Ectodermal cell (in vitro differentiated cells): ENCODE measurements around the gene GPAT2.
"Not testable (repeated sequence)": the region's sequence is repeated elsewhere in the genome, so short reads cannot be mapped to it uniquely, and the experiment has no call there.

Experiments used
- H3K27ac ChIP-seq: 2 replicates; pipeline ENCODE4 v1.7.0; 2013; ENCODE audit warnings: mild to moderate bottlenecking, low read depth, low read length; ENCODE audit not compliant: insufficient read depth, poor library complexity, severe bottlenecking
- H3K27me3 ChIP-seq: 2 replicates; pipeline ENCODE4 v1.7.0; 2013; ENCODE audit warnings: mild to moderate bottlenecking, low read length; ENCODE audit not compliant: insufficient read depth, control insufficient read depth, poor library complexity, severe bottlenecking
- H3K36me3 ChIP-seq: one replicate; pipeline ENCODE4 v1.7.0; 2013; ENCODE audit warnings: low read length; ENCODE audit not compliant: control insufficient read depth, insufficient read depth
- H3K4me1 ChIP-seq: one replicate; pipeline ENCODE4 v1.7.0; 2013; ENCODE audit warnings: low read length; ENCODE audit not compliant: control insufficient read depth, insufficient read depth
- H3K4me3 ChIP-seq: 2 replicates; pipeline ENCODE4 v1.7.0; 2013; ENCODE audit warnings: low read depth, low read length, control low read depth; ENCODE audit not compliant: insufficient read depth
- H3K9me3 ChIP-seq: 2 replicates; pipeline ENCODE4 v1.7.0; 2013; ENCODE audit warnings: mild to moderate bottlenecking, low read length, moderate library complexity; ENCODE audit not compliant: control insufficient read depth
- WGBS, 2 experiments: methylation state at CpG; one replicate each; pipeline ENCODE4 v1.1.7; 2013; ENCODE audit warnings: missing lambda C conversion rate in 2 of 2; 5-methylcytosine and 5-hydroxymethylcytosine counted together

GPAT2 gene

DNA sequence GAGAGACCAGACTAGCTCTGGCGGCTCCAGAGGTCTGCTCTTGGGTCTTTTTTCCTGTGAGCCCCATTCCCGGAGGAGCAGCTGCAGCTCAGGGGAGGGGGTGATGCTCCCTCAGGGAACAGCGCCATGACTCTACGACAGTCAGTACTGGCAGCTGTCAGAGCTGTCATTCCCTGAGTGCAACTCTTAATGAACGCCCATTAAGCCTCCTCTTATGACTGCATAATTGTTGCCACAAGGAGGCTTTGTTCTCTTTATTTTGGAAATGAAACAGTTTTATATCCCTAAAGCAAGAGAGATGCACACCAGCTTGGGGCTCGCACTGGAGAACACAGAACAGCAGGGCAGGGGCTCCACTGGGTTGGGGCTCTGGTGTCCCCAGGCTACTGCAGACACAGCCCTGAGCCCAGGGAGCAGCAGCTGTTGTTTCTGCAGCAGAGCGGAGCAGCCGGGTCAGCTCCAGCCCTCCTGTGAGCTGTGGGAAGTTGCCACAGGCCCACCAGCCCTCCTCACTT lies 37.3 kb upstream of the GPAT2 start:
- not testable (repeated sequence) for H3K4me3 ChIP-seq, H3K9me3 ChIP-seq, H3K27me3 ChIP-seq, H3K27ac ChIP-seq, H3K4me1 ChIP-seq, H3K36me3 ChIP-seq
- 76 to 79% methylated on average over 8 of the region's 8 CpGs for whole genome bisulfite sequencing, 2 experiments

DNA sequence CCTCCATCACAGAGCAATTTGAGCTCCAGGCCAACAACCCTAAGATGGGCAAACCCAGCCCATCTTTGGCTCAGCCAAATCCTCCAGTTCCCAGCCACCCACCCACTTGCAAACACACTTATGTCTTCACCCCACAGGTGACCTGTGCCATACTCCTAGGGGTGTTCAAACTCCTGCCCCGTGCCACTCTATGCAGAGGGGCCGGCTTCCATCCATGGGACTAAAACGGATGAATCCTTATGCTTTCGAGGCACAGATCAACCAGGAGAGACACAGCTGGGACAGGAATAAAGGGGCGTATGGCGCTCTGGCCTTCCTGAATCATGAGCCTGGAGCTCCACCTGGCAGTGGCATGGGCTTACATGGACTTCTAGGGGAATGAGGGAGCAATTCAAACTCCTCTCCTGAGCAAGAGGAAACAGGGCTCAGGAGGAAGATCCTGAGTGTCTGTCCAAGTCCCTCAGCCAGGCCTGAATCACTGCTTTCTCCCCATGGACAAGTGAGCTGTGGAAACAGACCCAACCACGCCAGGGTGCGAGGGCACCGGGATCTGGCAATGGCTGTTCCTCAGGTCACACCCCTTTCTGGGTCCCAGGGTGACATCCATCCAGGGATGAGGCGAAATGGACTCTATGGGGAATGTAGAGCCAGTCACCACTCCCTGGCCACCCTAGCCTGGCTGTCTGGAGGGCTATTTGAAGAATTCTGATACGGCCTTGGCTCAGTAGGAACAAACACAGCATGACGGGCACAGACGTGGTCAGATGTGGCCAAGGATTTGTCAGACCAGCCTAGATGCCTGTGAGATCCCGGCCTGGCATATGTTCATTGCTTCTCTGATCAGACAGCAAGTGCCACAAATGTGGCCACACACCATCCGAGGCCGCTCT lies 36.6 kb upstream of the GPAT2 start:
- WGBS, 2 experiments, result 92 to 94% methylated on average over 15 of the region's 16 CpGs
- H3K9me3 ChIP-seq, H3K4me1 ChIP-seq, H3K4me3 ChIP-seq, H3K27me3 ChIP-seq, H3K27ac ChIP-seq, H3K36me3 ChIP-seq: not testable (repeated sequence)

DNA sequence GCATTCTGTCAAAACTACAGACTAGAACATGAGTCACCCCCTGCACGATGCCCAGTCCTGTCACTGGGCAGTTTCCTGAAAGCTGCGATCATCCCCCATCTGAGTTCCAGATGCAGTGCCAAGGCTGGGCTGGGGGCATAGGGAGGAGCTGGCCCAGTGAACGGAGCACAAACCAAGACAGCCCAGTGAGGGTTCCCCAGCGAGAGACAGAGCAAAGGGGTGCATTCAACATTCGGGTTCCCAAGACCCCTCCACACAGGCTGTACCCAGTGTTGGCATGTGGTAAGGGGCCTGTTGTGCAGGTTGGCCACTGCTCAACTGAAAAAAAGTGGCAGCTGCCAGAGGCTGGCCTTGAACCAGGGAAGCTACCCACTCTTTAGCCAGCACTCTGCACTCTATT lies 35.6 kb upstream of the GPAT2 start:
- not testable (repeated sequence) for H3K9me3 ChIP-seq, H3K4me1 ChIP-seq, H3K27me3 ChIP-seq, H3K27ac ChIP-seq, H3K36me3 ChIP-seq, H3K4me3 ChIP-seq
- WGBS, 2 experiments, result 91 to 94% methylated on average over 5 of the region's 5 CpGs

DNA sequence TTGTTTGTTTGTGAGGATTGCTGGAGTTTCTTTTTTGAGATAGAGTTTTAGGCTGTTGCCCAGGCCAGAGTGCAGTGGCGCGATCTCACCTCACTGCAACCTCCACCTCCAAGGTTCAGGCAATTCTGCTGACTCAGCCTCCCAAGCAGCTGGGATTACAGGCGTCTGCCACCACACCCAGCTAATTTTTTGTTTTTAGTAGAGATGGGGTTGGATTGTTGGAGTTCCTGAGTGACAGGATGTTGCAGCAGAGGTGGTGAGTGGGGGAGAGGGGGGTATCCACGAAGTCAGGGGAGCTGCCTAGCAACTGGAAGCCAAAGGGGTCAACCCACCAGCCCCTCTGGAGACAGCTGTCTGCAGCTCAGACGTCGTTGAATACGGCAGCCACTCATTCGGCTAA lies 35.2 kb upstream of the GPAT2 start:
- H3K27me3 ChIP-seq, H3K36me3 ChIP-seq, H3K27ac ChIP-seq, H3K9me3 ChIP-seq, H3K4me1 ChIP-seq, H3K4me3 ChIP-seq: not testable (repeated sequence)
- 83 to 84% methylated on average over 6 of the region's 8 CpGs for WGBS, 2 experiments

DNA sequence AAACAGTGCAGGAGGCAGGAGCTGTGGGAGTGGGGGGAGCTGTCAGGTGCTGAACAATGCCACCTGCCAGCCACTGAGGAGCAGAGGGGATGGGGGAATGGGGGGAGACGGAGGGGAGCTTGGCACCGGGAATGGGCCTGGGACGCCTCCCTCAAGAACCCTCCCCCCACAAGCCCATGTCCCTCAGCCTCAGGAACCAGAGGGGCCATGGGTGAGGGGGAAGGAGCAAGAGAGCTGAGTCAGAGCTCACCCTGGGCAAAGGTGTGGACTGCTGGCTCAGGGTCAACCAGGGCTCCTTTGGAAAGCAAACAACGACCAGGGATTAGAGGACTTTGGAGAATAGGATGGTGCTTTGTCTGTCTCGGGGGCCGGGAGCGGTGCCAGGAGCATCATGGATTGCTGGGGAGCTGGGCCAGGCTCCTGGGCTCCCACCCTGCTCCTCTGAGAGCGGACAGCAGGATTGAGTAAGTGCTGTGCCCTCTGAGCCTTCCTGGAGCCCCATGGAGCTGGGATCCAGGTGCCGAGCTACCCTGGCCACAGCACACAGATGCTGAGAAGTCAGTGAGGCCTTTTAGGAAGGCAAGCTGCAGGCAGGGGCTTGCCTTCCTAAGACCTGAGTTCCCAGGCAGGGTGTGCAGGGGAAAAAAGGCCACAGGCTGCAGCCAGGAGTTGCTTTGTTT lies 33.3 kb upstream of the GPAT2 start:
- H3K27ac ChIP-seq, H3K9me3 ChIP-seq, H3K36me3 ChIP-seq, H3K4me1 ChIP-seq, H3K4me3 ChIP-seq, H3K27me3 ChIP-seq: not testable (repeated sequence)
- WGBS, 2 experiments, result 65 to 69% methylated on average over 8 to 9 of the region's 9 CpGs

DNA sequence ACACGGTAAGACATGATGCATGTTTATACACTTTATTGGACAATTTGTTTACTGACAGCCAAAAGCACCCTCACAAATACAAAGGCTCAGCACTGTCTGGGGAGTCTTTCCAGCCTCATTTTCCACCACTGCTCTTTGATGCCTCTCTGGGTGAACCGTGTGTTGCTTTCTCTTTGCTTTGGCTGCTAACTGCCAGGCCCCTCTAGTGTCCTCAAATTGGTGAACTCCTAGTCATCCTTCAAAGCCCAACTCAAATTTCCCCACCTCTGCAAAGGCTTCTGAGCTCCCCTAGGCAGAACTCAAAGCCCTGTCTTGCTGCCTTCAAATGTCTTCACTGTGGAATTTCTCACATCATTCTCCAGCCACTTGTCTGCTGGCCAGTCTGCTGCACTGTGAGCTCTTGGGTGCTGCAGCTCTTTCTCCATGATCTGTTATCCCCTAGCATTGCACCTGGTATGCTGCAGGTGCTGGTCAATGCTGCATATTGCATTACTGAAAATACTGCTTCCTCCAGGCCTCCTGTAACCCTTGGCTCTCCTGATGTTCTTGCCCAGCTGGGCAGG lies 32.5 kb upstream of the GPAT2 start:
- WGBS, 2 experiments, result 80 to 88% methylated on average over 2 of the region's 2 CpGs
- not testable (repeated sequence) for H3K36me3 ChIP-seq, H3K4me1 ChIP-seq, H3K27me3 ChIP-seq, H3K4me3 ChIP-seq, H3K9me3 ChIP-seq, H3K27ac ChIP-seq

DNA sequence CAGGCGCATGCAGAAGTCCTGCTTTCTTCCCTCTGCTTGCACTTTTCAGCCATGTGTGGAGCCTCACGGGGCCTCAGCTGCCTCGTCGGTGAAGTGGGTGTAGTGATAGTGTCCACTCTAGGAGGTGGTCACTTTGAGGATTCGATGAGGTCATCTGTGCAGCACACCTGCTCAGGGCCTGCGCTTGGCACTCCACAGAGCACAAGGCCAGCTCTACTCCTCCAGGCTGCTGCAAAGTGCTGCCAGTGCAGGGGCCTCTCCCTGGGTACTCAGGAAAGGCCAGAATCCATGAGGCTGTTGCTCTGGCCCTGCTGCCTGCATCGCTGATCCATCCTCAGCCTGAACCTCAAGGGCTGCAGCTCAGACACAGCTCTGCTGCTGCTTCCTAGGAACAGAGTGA lies 31.8 kb upstream of the GPAT2 start:
- H3K36me3 ChIP-seq, H3K27ac ChIP-seq, H3K9me3 ChIP-seq, H3K4me1 ChIP-seq, H3K27me3 ChIP-seq, H3K4me3 ChIP-seq: not testable (repeated sequence)
- 93 to 98% methylated on average over 3 of the region's 7 CpGs for WGBS, 2 experiments

DNA sequence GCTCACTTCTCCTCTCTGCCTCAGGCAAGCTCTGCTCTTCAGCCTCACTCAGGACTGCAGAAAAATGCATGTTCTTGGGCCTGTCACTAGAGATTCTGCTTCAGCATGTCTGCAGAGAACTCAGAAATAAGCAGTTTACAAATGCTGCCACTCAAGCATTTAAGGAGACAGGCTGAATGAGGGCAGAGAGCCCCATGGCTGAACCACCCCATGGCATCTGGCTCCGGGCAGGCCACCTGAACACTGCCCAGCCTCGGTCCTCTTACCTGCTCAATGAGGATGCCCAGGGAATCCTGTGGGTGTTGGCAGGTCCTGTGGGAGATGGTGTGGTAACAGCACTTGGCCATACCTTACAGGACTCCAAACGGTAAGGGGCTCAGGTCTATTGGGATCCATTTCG lies 31.2 kb upstream of the GPAT2 start:
- not testable (repeated sequence) for H3K9me3 ChIP-seq, H3K27me3 ChIP-seq, H3K27ac ChIP-seq, H3K36me3 ChIP-seq, H3K4me1 ChIP-seq, H3K4me3 ChIP-seq
- 90% methylated on average over 4 of the region's 4 CpGs for WGBS, 2 experiments

DNA sequence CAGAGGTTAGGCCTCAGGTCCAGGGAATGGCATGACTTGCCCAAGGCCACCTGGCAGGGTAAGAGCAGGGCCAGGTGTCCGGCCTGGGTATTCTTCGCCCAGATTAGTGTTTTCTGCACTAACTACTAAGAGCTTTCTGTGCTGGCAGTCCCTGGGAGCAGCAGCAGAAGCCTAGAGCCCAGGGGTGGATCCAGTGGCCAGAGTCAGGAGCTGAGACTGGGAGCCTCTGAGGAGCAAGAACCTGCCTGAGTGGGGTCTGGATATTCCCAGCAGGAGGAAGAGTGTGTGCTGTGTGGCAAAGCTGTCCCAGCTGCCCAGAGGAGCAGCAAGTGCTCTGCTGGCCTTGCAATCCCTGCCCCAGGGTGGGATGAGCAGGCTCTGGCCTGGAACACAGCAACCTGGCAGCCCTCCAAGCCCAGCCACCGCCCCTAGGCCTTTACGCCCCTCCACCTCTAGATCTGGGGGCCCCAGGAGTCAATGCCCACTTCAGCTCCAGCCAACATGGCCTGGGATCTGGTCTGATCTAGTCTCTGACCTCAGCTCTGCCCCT lies 30.7 kb upstream of the GPAT2 start:
- H3K27ac ChIP-seq, result no peak overlapping the region
- H3K36me3 ChIP-seq, result no peaks in the 10 kb centered on the region
- 92 to 93% methylated on average over 4 of the region's 4 CpGs for WGBS, 2 experiments
- H3K4me1 ChIP-seq, result peaks cover 9% of the 10 kb centered on the region
- no peak overlapping the region for H3K4me3 ChIP-seq
- H3K27me3 ChIP-seq, result no peaks in the 10 kb centered on the region
- no peaks in the 10 kb centered on the region for H3K9me3 ChIP-seq

DNA sequence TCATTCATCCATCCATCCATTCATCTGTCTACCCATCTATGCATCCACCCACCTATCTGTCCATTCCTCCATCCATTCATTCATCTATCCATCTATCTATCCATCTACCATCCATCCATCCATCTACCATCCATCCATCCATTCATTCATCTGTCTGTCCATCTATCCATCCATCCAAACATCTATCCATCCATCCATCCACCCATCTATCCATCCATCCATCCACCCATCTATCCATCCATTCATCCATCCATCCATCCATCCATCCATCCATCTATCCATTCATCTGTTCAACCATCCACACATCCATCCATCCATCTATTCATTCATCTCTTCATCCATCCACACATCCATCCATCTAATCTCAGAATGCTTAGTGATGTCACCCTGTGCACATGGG lies 30.0 kb upstream of the GPAT2 start:
- not testable (repeated sequence) for H3K36me3 ChIP-seq, H3K4me3 ChIP-seq, H3K27me3 ChIP-seq, H3K9me3 ChIP-seq, H3K27ac ChIP-seq, H3K4me1 ChIP-seq
